Esophagus muscularis mucosa (tissue), 4 donors: ENCODE data around the gene ABHD17B. TPM values are rescaled to one million over a fixed set of nuclear protein-coding genes. Genes with fewer than 3 reads are reported as not detected.

Experiments used
- DNase-seq: peaks from one replicate; pipeline ENCODE4 v3.0.0-alpha.2; 2017; ENCODE audit errors: extremely low spot score
- H3K27ac ChIP-seq, 4 donors: fragments of 200-600 bp; sonication (generic); replicated peaks in 1 of 4; 1 replicate in 3 of 4; 2 replicates in 1 of 4; pipeline ENCODE4 v1.5.1; 2016 to 2019; ENCODE audit warnings: mild to moderate bottlenecking in 1 of 4
- H3K27me3 ChIP-seq, 4 donors: fragments of 200-600 bp; sonication (generic); one replicate each; pipeline versions ENCODE4 v1.5.1 to v1.6.0; 2016 to 2019
- H3K36me3 ChIP-seq, 4 donors: fragments of 200-600 bp; sonication (generic); one replicate each; pipeline ENCODE4 v1.5.1; 2016 to 2019
- H3K4me1 ChIP-seq, 4 donors: fragments of 200-600 bp; sonication (generic); one replicate each; pipeline ENCODE4 v1.5.1; 2016 to 2019
- H3K4me3 ChIP-seq, 4 donors: fragments of 200-600 bp; sonication (generic); 1 replicate in 2 of 4; 2 replicates in 2 of 4; pipeline ENCODE4 v1.5.1; 2016 to 2019; ENCODE audit warnings: mild to moderate bottlenecking in 4 of 4, moderate library complexity in 1 of 4
- H3K9me3 ChIP-seq, 4 donors: fragments of 200-600 bp; sonication (generic); 1 replicate in 3 of 4; 2 replicates in 1 of 4; pipeline ENCODE4 v1.5.1; 2016 to 2019
- EP300 ChIP-seq: sonication (generic); formaldehyde crosslinking; IDR thresholded peaks from one replicate; pipeline ENCODE4 v1.6.1; 2017; ENCODE audit warnings: antibody characterized with exemption
- POLR2A ChIP-seq: fragments of 450-650 bp; IDR thresholded peaks from one replicate; pipeline ENCODE4 v1.6.1; 2017; ENCODE audit warnings: antibody characterized with exemption, moderate library complexity, mild to moderate bottlenecking, low read depth
- POLR2AphosphoS5 ChIP-seq, 2 donors: sonication (generic); formaldehyde crosslinking; IDR thresholded peaks; one replicate each; pipeline ENCODE4 v1.6.1; 2017; ENCODE audit warnings: antibody characterized with exemption in 2 of 2
- WGBS: methylation state at CpG from one replicate; pipeline ENCODE4 v1.1.5; 2018; 5-methylcytosine and 5-hydroxymethylcytosine counted together
- intact Hi-C: fragments of 100-400 bp; cut with DNase I; formaldehyde crosslinking; loops from one replicate; pipeline ENCODE4 v1.15.1; 2023
- total RNA-seq, 4 donors: library from RNA; depleted of rRNA; stranded (reverse); fragments of >200 nt; gene quantifications; one replicate each; pipeline versions ENCODE4 v1.1.0 to v1.2.1, GENCODE V29; 2016
- TF ChIP-seq, protein P1 (sequence below), 3 experiments: fragments of 200-600 bp in 2 of 3; fragments of 450-650 bp in 1 of 3; sonication (generic) in 2 of 3; IDR thresholded peaks; one replicate each; pipeline ENCODE4 v1.5.1; 2017 to 2019; ENCODE audit warnings: antibody characterized with exemption in 3 of 3, mild to moderate bottlenecking in 2 of 3, moderate library complexity in 1 of 3

Gene ABHD17B
- total RNA-seq, 4 donors from 2014 or later = 10.4 to 20.4 (median 16.4) TPM

DNA sequence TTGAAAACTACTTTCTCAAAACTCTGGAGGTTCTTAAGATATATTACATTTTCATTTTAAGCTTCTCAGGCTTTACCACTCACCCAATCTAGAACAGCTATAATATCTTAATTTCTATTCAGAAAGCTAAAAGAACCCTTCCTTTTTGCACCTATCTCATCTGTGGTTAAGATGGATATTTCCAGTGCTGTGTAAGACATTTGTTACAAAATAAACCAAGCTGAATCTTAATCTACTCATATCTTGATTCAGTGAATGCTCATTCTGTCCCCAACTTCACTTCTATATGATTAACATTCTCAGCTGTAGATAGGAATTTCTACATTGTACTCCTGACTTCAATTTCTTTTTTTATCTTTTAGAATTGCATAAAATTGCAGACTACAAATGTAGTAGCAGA, 15.0 kb downstream of the ABHD17B start:
- Histone ChIP-seq H3K36me3 (no peaks in the 10 kb centered on the region), H3K9me3 (no peaks in the 10 kb centered on the region), H3K4me3 (no peak overlapping the region), H3K27ac (no peak overlapping the region), H3K27me3 (no peaks in the 10 kb centered on the region), H3K4me1 (peaks cover 4 to 40% (median 26%) of the 10 kb centered on the region in 4 donors)
- TF ChIP-seq, protein P1, sequence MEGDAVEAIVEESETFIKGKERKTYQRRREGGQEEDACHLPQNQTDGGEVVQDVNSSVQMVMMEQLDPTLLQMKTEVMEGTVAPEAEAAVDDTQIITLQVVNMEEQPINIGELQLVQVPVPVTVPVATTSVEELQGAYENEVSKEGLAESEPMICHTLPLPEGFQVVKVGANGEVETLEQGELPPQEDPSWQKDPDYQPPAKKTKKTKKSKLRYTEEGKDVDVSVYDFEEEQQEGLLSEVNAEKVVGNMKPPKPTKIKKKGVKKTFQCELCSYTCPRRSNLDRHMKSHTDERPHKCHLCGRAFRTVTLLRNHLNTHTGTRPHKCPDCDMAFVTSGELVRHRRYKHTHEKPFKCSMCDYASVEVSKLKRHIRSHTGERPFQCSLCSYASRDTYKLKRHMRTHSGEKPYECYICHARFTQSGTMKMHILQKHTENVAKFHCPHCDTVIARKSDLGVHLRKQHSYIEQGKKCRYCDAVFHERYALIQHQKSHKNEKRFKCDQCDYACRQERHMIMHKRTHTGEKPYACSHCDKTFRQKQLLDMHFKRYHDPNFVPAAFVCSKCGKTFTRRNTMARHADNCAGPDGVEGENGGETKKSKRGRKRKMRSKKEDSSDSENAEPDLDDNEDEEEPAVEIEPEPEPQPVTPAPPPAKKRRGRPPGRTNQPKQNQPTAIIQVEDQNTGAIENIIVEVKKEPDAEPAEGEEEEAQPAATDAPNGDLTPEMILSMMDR (IDR thresholded peaks at IDR 0.05) = no peak
- TF ChIP-seq POLR2AphosphoS5 (IDR thresholded peaks at IDR 0.05) (no peak), POLR2A (no peak), EP300 (no peak)
- intact Hi-C loops = no loop called here
- no peak for DNase-seq

DNA sequence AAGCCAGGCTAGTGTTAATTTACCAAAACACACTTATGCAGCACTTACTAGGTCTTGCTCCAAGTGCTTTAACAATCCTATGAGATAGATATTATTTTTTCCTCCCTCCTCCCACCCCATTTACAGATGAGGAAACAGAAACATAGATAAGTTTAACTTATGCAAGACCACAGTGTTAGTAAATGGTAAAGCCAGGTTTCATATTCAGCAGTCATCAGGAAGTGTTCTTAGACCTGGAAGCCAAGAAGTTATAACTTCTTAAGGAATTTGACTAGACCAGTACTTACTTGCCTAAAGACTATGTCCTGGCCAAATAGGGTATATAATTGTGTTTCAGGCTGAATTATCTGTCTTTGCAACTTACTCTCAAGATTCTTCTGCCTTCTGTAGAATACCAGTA, 15.9 kb downstream of the ABHD17B start:
- Histone ChIP-seq H3K27me3 (no peaks in the 10 kb centered on the region), H3K4me1 (peaks cover 4 to 48% (median 33%) of the 10 kb centered on the region in 4 donors), H3K27ac (no peak overlapping the region), H3K36me3 (no peaks in the 10 kb centered on the region), H3K9me3 (no peaks in the 10 kb centered on the region), H3K4me3 (no peak overlapping the region)
- no peak for DNase-seq
- intact Hi-C loops = no loop called here
- no peak for TF ChIP-seq EP300
- no peak for TF ChIP-seq POLR2AphosphoS5 (IDR thresholded peaks at IDR 0.05)
- no peak for TF ChIP-seq POLR2A
- TF ChIP-seq, protein P1 (IDR thresholded peaks at IDR 0.05) = no peak

DNA sequence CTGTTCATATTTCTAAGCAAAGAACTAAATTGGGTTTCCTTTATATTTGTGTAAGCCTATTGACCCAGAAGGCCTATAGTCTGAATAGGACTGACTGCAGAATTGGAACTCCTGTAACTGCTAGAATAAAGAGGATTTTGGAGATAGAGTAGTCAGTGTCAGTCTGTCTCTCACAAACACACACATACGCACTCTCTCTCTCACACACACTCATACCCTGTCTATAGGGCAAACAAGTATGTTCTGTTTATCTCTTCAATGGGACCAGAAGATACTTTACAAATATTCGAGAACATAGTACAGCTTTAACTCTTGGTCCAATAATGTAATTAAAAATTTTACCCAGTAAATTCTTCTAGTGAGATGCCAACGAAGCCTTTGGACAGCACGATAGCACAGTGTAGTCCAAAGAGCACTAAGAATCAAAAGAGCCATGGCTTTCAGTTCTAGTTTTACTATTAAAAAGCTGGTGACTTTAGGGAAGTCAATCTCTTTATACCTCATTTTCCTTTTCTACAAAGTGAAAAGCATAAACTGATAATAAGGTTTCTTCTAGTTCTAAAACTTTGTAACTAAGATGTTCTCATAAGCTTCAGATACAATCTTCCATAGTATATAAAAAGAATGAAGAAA, 19.3 kb downstream of the ABHD17B start:
- H3K27ac ChIP-seq = no peak overlapping the region
- intact Hi-C loops = loop anchor here (5.0 kb wide), 1 partner anchor 69 kb away; no protein-coding TSS in a partner anchor
- no peaks in the 10 kb centered on the region for H3K9me3 ChIP-seq
- no peaks in the 10 kb centered on the region for H3K27me3 ChIP-seq
- peaks cover 0 to 40% (median 26%) of the 10 kb centered on the region in 4 donors for H3K4me1 ChIP-seq
- WGBS = 89% methylated on average over 4 of the region's 4 CpGs
- no peaks in the 10 kb centered on the region for H3K36me3 ChIP-seq
- no peak for DNase-seq
- TF ChIP-seq, protein P1 (IDR thresholded peaks at IDR 0.05) = no peak
- no peak for TF ChIP-seq POLR2A
- TF ChIP-seq EP300 = no peak
- TF ChIP-seq POLR2AphosphoS5 (IDR thresholded peaks at IDR 0.05) = no peak
- no peak overlapping the region for H3K4me3 ChIP-seq

DNA sequence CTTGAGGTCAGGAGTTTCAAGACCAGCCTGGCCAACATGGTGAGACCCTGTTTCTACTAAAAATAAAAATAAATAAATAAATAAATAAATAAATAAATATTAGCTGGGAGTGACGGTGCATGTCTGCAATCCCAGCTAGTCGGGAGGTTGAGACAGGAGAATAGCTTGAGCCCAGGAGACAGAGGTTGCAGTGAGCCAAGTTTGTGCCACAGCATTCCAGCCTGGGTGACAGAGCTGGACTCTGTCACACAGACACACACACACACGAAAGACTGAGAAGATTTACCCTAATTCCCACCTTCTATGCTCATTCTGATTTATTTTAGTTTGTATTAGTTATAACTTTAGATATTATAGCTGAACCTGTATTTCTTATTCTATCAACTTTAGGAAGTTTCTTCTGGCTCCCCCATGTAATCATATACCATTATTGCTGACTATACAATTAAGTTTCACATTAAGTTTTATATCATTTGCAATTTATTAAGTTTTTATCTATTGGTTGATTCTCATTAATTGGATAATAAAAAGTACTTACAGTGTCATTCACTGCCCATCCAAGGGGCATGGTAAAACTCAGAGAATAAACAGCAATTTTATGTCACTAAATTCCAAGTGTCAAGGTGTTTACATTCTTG, 20.8 kb downstream of the ABHD17B start:
- intact Hi-C loops = loop anchor here (5.0 kb wide), 1 partner anchor 68 kb away; no protein-coding TSS in a partner anchor
- 74% methylated on average over 3 of the region's 3 CpGs for WGBS
- DNase-seq = no peak

More for the DNA sequence above, 20.8 kb downstream of the ABHD17B start:
- Histone ChIP-seq H3K27ac (no peak overlapping the region), H3K4me1 (peaks cover 0 to 34% (median 24%) of the 10 kb centered on the region in 4 donors), H3K9me3 (no peaks in the 10 kb centered on the region), H3K4me3 (no peak overlapping the region), H3K36me3 (no peaks in the 10 kb centered on the region), H3K27me3 (no peaks in the 10 kb centered on the region)
- TF ChIP-seq, protein P1 (IDR thresholded peaks at IDR 0.05) = no peak
- TF ChIP-seq EP300 = no peak
- TF ChIP-seq POLR2A = no peak
- TF ChIP-seq POLR2AphosphoS5 (IDR thresholded peaks at IDR 0.05) = no peak
